GM21619 (cell line): ENCODE results near the gene TGFBR3L.
"Not testable (repeated sequence)": the region's sequence is repeated elsewhere in the genome, so short reads cannot be mapped to it uniquely, and the experiment has no call there.

Experiments
- ATAC-seq: cut with Tn5 transposase; IDR thresholded peaks from one replicate; pipeline ENCODE4 v1.9.1; 2021; ENCODE audit not compliant: unreplicated experiment

Gene TGFBR3L

GRCh38 chr19:7947939-7948338 is 33.3 kb downstream of the TGFBR3L start:
- no peak for ATAC-seq

GRCh38 chr19:7953060-7953459 is 38.4 kb downstream of the TGFBR3L start:
- no peak for ATAC-seq

- no peak for ATAC-seq
These were observed 38.9 kb downstream of the TGFBR3L start for GRCh38 chr19:7953576-7953975.

GRCh38 chr19:7955696-7956095 is 41.1 kb downstream of the TGFBR3L start:
- no peak for ATAC-seq

GRCh38 chr19:7959211-7959610 is 44.6 kb downstream of the TGFBR3L start:
- ATAC-seq: no peak

- ATAC-seq: not testable (repeated sequence)
These were observed 46.5 kb downstream of the TGFBR3L start for GRCh38 chr19:7961082-7961481.

GRCh38 chr19:7961920-7962626 is 47.4 kb downstream of the TGFBR3L start:
- no peak for ATAC-seq

- no peak for ATAC-seq
These were observed 48.1 kb downstream of the TGFBR3L start for GRCh38 chr19:7962644-7963268.

- ATAC-seq: no peak
These were observed 48.9 kb downstream of the TGFBR3L start for GRCh38 chr19:7963566-7963965.

- ATAC-seq: no peak
These were observed 50.7 kb downstream of the TGFBR3L start for GRCh38 chr19:7965259-7965841.

GRCh38 chr19:7965921-7966665 is 51.5 kb downstream of the TGFBR3L start:
- no peak for ATAC-seq

- no peak for ATAC-seq
These were observed 53.6 kb downstream of the TGFBR3L start for GRCh38 chr19:7968008-7968795.
